ENCODE results near the gene FUZ. TPM values are rescaled to one million over a fixed set of nuclear protein-coding genes. Genes with fewer than 3 reads are reported as not detected.
A peak's percentile ranks its signal among the peaks of the same experiment; 100 is the strongest.

The FUZ gene
- total and polyA plus RNA-seq, 10 donors = 10.7 to 22.1 (median 16.8) TPM

- TF ChIP-seq POLR2AphosphoS5 (IDR thresholded peaks at IDR 0.05) (no peak), POLR2A (IDR thresholded peaks at IDR 0.05) (no peak), CTCF (IDR thresholded peaks at IDR 0.05 in 8 of 11, conservative IDR thresholded peaks at IDR 0.05 in 3 of 11) (no peak)
- peaks cover 0 to 67% (median 0%) of the 10 kb centered on the region in 6 donors for H3K36me3 ChIP-seq
- intact Hi-C loops (cut with DNase I; ENCODE audit: low total_unique reads) = no loop called here
- H3K27me3 ChIP-seq (replicated peaks in 1 of 7) = no peaks in the 10 kb centered on the region
- H3K9me3 ChIP-seq = no peaks in the 10 kb centered on the region
- WGBS, 5 donors = 78 to 90% (median 84%) methylated on average over 11 to 13 of the region's 13 CpGs
- no peak overlapping the region for H3K4me3 ChIP-seq
- DNase-seq = no peak
- peaks cover 16 to 94% (median 50%) of the 10 kb centered on the region in 6 donors for H3K4me1 ChIP-seq
- H3K27ac ChIP-seq = peak overlapping the region in 2 of 8 donors; percentile 9 to 10
These were observed 41.4 kb downstream of the FUZ start for GRCh38 chr19:49771674-49772139.

- 87 to 92% (median 89%) methylated on average over 8 of the region's 8 CpGs for WGBS, 5 donors
- intact Hi-C loops (cut with DNase I; ENCODE audit: low total_unique reads) = no loop called here
- Histone ChIP-seq H3K4me3 (no peak overlapping the region), H3K4me1 (peaks cover 16 to 89% (median 54%) of the 10 kb centered on the region in 6 donors), H3K27me3 (replicated peaks in 1 of 7) (no peaks in the 10 kb centered on the region), H3K36me3 (peaks cover 0 to 55% (median 0%) of the 10 kb centered on the region in 6 donors), H3K9me3 (no peaks in the 10 kb centered on the region), H3K27ac (no peak overlapping the region)
- DNase-seq = no peak
- no peak for TF ChIP-seq POLR2A (IDR thresholded peaks at IDR 0.05)
- no peak for TF ChIP-seq POLR2AphosphoS5 (IDR thresholded peaks at IDR 0.05)
- TF ChIP-seq CTCF (IDR thresholded peaks at IDR 0.05 in 8 of 11, conservative IDR thresholded peaks at IDR 0.05 in 3 of 11) = no peak
These were observed 42.6 kb downstream of the FUZ start for GRCh38 chr19:49770529-49770928.

GRCh38 chr19:49767967-49768581, 45.0 kb downstream of the FUZ start:
- intact Hi-C loops (cut with DNase I; ENCODE audit: low total_unique reads) = no loop called here
- H3K27ac ChIP-seq = peak overlapping the region in 5 of 8 donors; percentile 86 to 96 (median 92)
- TF ChIP-seq CTCF (IDR thresholded peaks at IDR 0.05 in 8 of 11, conservative IDR thresholded peaks at IDR 0.05 in 3 of 11) (no peak), POLR2A (IDR thresholded peaks at IDR 0.05) (no peak), POLR2AphosphoS5 (IDR thresholded peaks at IDR 0.05) (no peak)
- H3K36me3 ChIP-seq = peaks cover 0 to 31% (median 0%) of the 10 kb centered on the region in 6 donors
- no peaks in the 10 kb centered on the region for H3K27me3 ChIP-seq (replicated peaks in 1 of 7)
- WGBS, 5 donors = 54 to 70% (median 67%) methylated on average over 12 of the region's 12 CpGs
- H3K9me3 ChIP-seq = no peaks in the 10 kb centered on the region
- no peak for DNase-seq
- peak overlapping the region in 7 of 8 donors; percentile 61 to 85 (median 76) for H3K4me3 ChIP-seq
- H3K4me1 ChIP-seq = peaks cover 16 to 69% (median 41%) of the 10 kb centered on the region in 6 donors

GRCh38 chr19:49767381-49767780, 45.7 kb downstream of the FUZ start:
- intact Hi-C loops (cut with DNase I; ENCODE audit: low total_unique reads) = no loop called here
- DNase-seq = no peak
- WGBS, 5 donors = 0 to 1% (median 0%) methylated on average over 9 of the region's 9 CpGs

More at GRCh38 chr19:49767381-49767780, 45.7 kb downstream of the FUZ start:
- no peaks in the 10 kb centered on the region for H3K9me3 ChIP-seq
- peak overlapping the region; percentile 70 to 96 (median 88) for H3K27ac ChIP-seq
- TF ChIP-seq CTCF (IDR thresholded peaks at IDR 0.05 in 8 of 11, conservative IDR thresholded peaks at IDR 0.05 in 3 of 11) = no peak
- no peak for TF ChIP-seq POLR2AphosphoS5 (IDR thresholded peaks at IDR 0.05)
- TF ChIP-seq POLR2A (IDR thresholded peaks at IDR 0.05) = no peak
- peak overlapping the region; percentile 61 to 85 (median 74) for H3K4me3 ChIP-seq
- H3K4me1 ChIP-seq = peaks cover 16 to 63% (median 39%) of the 10 kb centered on the region in 6 donors
- H3K36me3 ChIP-seq = peaks cover 0 to 24% (median 0%) of the 10 kb centered on the region in 6 donors
- H3K27me3 ChIP-seq (replicated peaks in 1 of 7) = no peaks in the 10 kb centered on the region
